Smooth muscle cell (in vitro differentiated cells): ENCODE measurements around the gene FLRT2. TPM values are rescaled to one million over a fixed set of nuclear protein-coding genes. Genes with fewer than 3 reads are reported as not detected.

Experiments used
- DNase-seq: peaks from one replicate; lab custom pipeline; 2025; ENCODE audit not compliant: unreplicated experiment; lab: John Stamatoyannopoulos, UW
- H2AFZ ChIP-seq: fragments of 200-600 bp; sonication (generic); 2 replicates; pipeline ENCODE4 v1.6.0; 2016; ENCODE audit warnings: antibody characterized with exemption, low read depth, mild to moderate bottlenecking
- H3F3A ChIP-seq: fragments of 200-600 bp; sonication (generic); 2 replicates; pipeline ENCODE4 v1.6.0; 2017; ENCODE audit warnings: antibody characterized with exemption, low read depth
- H3K27ac ChIP-seq: fragments of 200-600 bp; sonication (generic); 2 replicates; pipeline ENCODE4 v1.5.1; 2016; ENCODE audit warnings: low read depth, mild to moderate bottlenecking
- H3K27me3 ChIP-seq: fragments of 200-600 bp; sonication (generic); 2 replicates; pipeline ENCODE4 v1.6.1; 2016; ENCODE audit warnings: low read depth, mild to moderate bottlenecking
- H3K36me3 ChIP-seq: fragments of 200-600 bp; sonication (generic); 2 replicates; pipeline ENCODE4 v1.5.1; 2016; ENCODE audit warnings: low read depth
- H3K4me1 ChIP-seq: fragments of 200-600 bp; sonication (generic); 2 replicates; pipeline ENCODE4 v1.5.1; 2016; ENCODE audit warnings: low read depth
- H3K4me2 ChIP-seq: fragments of 200-600 bp; sonication (generic); 2 replicates; pipeline ENCODE4 v1.6.0; 2016; ENCODE audit warnings: mild to moderate bottlenecking
- H3K4me3 ChIP-seq: fragments of 200-600 bp; sonication (generic); 2 replicates; pipeline ENCODE4 v1.5.1; 2016; ENCODE audit warnings: mild to moderate bottlenecking
- H3K79me2 ChIP-seq: fragments of 200-600 bp; sonication (generic); 2 replicates; pipeline ENCODE4 v1.6.0; 2016; ENCODE audit warnings: low read depth, mild to moderate bottlenecking
- H3K9ac ChIP-seq: fragments of 200-600 bp; sonication (generic); 2 replicates; pipeline ENCODE4 v1.6.0; 2016; ENCODE audit warnings: low read depth
- H3K9me3 ChIP-seq: fragments of 200-600 bp; sonication (generic); replicated peaks from 2 replicates; pipeline ENCODE4 v1.5.1; 2016; ENCODE audit warnings: low read depth
- H4K20me1 ChIP-seq: fragments of 200-600 bp; sonication (generic); 2 replicates; pipeline ENCODE4 v1.6.0; 2016; ENCODE audit warnings: low read depth
- CTCF ChIP-seq: fragments of 200-600 bp; sonication (generic); IDR thresholded peaks from 2 replicates; pipeline ENCODE4 v1.5.1; 2017; ENCODE audit warnings: borderline replicate concordance, mild to moderate bottlenecking, antibody characterized with exemption; ENCODE audit not compliant: insufficient read depth, poor library complexity, severe bottlenecking
- whole genome bisulfite sequencing: methylation state at CpG from one replicate; pipeline ENCODE4 v1.1.7; 2016; ENCODE audit warnings: low lambda C conversion rate; 5-methylcytosine and 5-hydroxymethylcytosine counted together
- polyA plus RNA-seq: library from polyadenylated mRNA; unstranded; fragments of >200 nt; fragmentation: Nextera tagmentation; extraction: Ambion mirVana; gene quantifications from 2 replicates; pipeline ENCODE4 v1.2.1, GENCODE V29; 2016
- total RNA-seq: library from RNA; depleted of rRNA; stranded (reverse); fragments of >200 nt; gene quantifications from 2 replicates; pipeline ENCODE4 v1.2.3, GENCODE V29; 2014

FLRT2 gene
- total and polyA plus RNA-seq, 2 experiments from 2014 or later = 52.3 to 104 TPM

DNA sequence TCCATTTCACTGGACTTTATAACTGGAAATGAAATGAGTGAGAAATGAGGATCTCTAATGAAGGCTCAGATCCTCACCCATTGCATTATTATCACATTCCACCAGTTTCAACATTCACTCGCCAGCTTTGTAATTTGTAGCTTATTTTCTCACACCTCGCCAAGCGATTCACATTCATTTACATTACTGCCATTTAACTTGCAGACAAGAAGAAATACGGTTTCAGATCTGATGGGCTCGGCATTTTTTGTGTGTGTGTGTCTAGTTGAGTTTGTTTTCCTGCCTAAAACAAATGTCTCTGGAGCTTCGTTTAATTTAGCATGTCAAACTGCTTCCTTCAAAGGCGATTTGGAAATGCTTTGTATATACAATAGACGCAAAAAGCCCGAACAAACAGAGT, 132.2 kb downstream of the FLRT2 start:
- H3K4me1 ChIP-seq = no peaks in the 10 kb centered on the region
- no peak for DNase-seq
- H3K9ac ChIP-seq = no peak overlapping the region
- H3K79me2 ChIP-seq = no peaks in the 10 kb centered on the region
- H3K36me3 ChIP-seq = no peaks in the 10 kb centered on the region
- H3K9me3 ChIP-seq = no peaks in the 10 kb centered on the region
- H3F3A ChIP-seq = no peaks in the 10 kb centered on the region
- no peak overlapping the region for H2AFZ ChIP-seq
- no peak for TF ChIP-seq CTCF
- H3K27me3 ChIP-seq = no peaks in the 10 kb centered on the region
- no peak overlapping the region for H3K4me2 ChIP-seq
- WGBS = 88% methylated on average over 9 of the region's 9 CpGs
- no peak overlapping the region for H3K27ac ChIP-seq
- H4K20me1 ChIP-seq = no peaks in the 10 kb centered on the region
- H3K4me3 ChIP-seq = no peak overlapping the region

GRCh38 chr14:85663256-85663655, 133.3 kb downstream of the FLRT2 start:
- H2AFZ ChIP-seq = no peak overlapping the region
- no peak for DNase-seq
- no peaks in the 10 kb centered on the region for H3F3A ChIP-seq
- no peak overlapping the region for H3K4me2 ChIP-seq
- no peaks in the 10 kb centered on the region for H3K27me3 ChIP-seq
- H3K36me3 ChIP-seq = no peaks in the 10 kb centered on the region
- no peaks in the 10 kb centered on the region for H3K9me3 ChIP-seq
- no peak for TF ChIP-seq CTCF
- no peaks in the 10 kb centered on the region for H3K4me1 ChIP-seq
- no peak overlapping the region for H3K4me3 ChIP-seq
- 72% methylated on average over 2 of the region's 2 CpGs for WGBS
- H3K27ac ChIP-seq = no peak overlapping the region
- H3K9ac ChIP-seq = no peak overlapping the region
- H4K20me1 ChIP-seq = no peaks in the 10 kb centered on the region
- no peaks in the 10 kb centered on the region for H3K79me2 ChIP-seq

GRCh38 chr14:85663667-85664066, 133.7 kb downstream of the FLRT2 start:
- Histone ChIP-seq H3K79me2 (no peaks in the 10 kb centered on the region), H3K27ac (no peak overlapping the region), H3K4me3 (no peak overlapping the region), H3K4me2 (no peak overlapping the region), H3K36me3 (no peaks in the 10 kb centered on the region), H3K9me3 (no peaks in the 10 kb centered on the region), H3K4me1 (no peaks in the 10 kb centered on the region), H2AFZ (no peak overlapping the region), H3F3A (no peaks in the 10 kb centered on the region), H3K9ac (no peak overlapping the region), H3K27me3 (no peaks in the 10 kb centered on the region), H4K20me1 (no peaks in the 10 kb centered on the region)
- DNase-seq = no peak
- no peak for TF ChIP-seq CTCF

- no peaks in the 10 kb centered on the region for H3K27me3 ChIP-seq
- no peak for DNase-seq
- TF ChIP-seq CTCF = no peak
- 90% methylated on average over 6 of the region's 6 CpGs for WGBS
- H4K20me1 ChIP-seq = no peaks in the 10 kb centered on the region
- H3K4me3 ChIP-seq = no peak overlapping the region
- no peaks in the 10 kb centered on the region for H3K9me3 ChIP-seq
- H3K4me1 ChIP-seq = no peaks in the 10 kb centered on the region
- H3K79me2 ChIP-seq = no peaks in the 10 kb centered on the region
- H3K27ac ChIP-seq = no peak overlapping the region
- H3F3A ChIP-seq = no peaks in the 10 kb centered on the region
- no peaks in the 10 kb centered on the region for H3K36me3 ChIP-seq
- no peak overlapping the region for H3K9ac ChIP-seq
- H3K4me2 ChIP-seq = no peak overlapping the region
- no peak overlapping the region for H2AFZ ChIP-seq
Measured at GRCh38 chr14:85675957-85676356, 146.0 kb downstream of the FLRT2 start.
